ENCODE results near the gene IL1R1.
A peak's percentile ranks its signal among the peaks of the same experiment; 100 is the strongest.
"Not testable (repeated sequence)": the region's sequence is repeated elsewhere in the genome, so short reads cannot be mapped to it uniquely, and the experiment has no call there.

The IL1R1 gene

DNA sequence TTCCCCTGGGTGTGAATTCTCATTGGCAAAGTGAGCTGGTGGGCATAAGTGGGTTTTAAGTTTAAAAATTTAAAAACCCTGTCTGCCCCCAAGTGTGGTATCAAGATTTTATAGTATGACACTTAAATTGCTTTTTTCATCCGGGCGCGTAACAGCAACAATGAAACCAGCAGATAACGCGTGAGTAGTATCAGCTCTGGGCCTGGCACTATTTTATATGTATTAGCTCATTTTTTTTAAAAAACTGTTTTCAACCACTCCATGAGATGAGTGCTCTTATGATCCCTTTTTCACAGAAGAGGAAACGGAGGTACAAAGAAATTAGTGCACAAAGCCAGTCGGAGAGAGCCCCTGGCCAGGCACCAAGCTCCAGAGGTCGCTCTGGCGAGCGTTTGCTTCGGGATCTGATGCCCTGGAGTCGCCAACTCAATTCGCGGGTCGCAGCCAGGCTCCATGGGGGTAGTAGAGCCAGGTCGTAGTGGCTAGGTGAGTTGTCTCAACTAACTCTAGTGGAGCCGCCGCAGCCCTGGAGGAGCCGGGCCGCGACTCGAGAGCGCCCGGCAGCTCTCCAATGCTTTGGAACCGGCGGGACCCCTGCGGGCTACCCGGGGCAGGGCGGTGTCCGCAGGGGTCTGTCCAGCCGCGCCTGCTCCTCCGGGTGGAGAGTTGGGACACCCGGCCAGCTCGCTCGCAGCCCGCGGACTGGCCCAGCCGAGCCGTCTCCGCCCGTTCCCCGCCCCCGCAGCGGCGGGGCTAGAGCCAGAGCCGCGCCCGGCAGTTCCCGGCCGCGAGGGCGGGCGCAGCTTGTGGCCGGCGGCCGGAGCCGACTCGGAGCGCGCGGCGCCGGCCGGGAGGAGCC, at the start of gene IL1R1:
TSS of gene IL1R1 (plus strand) at position 777 of the 859 bp plus-strand sequence. CDS start 14,979 bp downstream, outside the sequence.
- DNase-seq (ENCODE audit: low spot score), result peak; percentile 58

- DNase-seq (ENCODE audit: low spot score), result no peak
Measured at GRCh38 chr2:102093662-102094061, 48.9 kb upstream of the IL1R1 start.

DNA sequence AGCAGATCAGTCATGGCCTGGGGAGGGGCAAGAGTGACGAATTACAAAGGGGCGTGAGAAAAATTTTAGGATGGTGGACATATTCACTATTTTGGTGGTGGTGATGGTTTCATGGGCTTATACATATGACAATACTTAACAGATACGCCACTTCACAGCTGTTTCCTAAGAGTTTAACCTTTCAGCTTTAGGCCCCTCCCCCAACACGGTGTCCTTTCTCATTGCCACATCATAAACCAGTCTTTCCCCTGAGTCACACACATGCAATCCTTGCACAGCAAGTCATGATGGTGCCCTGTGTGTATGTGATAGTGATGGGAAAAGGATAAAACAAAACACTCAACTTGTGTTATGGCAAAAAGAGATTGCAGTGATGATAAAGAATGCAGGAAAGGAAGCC, 47.6 kb upstream of the IL1R1 start:
- no peak for DNase-seq (ENCODE audit: low spot score)

DNA sequence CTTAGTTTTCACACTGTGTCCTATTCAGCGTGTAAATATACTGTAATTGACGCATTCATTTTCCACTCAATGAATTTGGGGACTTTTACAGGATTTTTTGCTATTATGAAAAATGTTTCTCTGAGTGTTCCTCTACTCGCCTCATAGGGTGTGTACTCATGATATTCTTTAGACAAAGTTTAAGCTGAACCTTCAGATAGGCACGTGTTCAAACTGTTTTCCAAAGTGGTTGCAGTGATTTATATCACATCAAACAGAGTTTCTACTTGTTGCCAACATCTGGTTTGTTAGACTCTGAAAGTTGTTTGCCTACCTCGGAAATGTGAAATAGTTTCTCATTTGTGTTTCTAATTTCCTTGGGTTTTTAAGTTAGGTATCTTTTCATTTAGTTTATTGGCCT, 46.4 kb upstream of the IL1R1 start:
- DNase-seq (ENCODE audit: low spot score), result no peak

DNA sequence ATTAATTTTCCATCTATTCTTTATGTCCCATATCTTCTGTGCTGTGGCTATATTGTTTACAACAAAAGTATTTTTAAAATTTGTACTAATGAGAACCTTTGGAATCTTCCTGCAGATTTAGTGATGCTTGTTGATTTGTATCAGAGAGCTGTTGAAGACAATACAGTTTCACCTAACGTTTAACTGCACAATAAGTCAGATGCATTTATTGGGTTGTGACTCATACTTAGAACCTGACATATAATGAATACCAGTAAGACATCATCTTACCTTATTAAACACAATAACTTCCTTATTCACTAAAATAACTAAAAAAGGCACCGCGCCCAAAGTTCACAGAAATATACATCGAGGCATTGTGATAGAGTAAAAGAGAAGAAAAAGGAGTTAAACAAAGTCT, 43.8 kb upstream of the IL1R1 start:
- no peak for DNase-seq (ENCODE audit: low spot score)

DNA sequence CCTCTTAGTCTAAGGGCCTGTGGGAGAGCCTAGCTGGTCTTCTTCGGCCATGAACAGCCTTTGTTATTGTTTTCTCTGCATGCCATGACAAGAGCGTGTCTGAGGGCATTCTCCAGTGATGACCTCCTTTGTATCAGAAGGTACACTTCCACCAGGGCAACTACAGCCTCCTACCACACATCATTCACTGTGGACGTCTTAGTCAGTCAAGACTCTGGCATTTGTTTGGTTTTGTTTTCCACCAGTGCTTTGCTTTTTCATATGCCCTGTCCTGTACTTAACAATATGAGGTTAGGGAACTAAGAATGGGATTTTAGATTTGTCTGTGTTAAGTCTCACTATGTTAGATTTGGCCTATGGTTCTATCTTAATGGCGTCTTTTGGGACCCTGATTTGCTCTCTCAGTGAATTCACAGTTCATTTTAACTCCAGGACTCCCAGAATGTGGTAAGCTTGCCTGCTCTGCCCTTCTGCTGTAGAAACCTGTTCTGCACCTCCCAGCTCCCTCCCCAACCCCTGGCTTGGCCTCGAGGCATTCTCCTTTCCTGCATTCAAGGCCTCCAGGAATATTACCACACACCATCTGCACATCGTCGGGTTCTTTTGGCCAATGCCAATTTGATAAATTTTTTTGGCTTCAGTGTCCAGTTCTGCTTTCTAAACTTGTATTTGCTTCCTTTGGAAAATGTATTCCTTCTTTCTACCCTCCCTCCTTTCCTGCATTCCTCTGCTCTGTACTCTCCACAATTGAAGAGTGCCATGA, 42.8 kb upstream of the IL1R1 start:
- no peak for DNase-seq (ENCODE audit: low spot score)

GRCh38 chr2:102100371-102101096, 42.0 kb upstream of the IL1R1 start:
- no peak for DNase-seq (ENCODE audit: low spot score)

DNA sequence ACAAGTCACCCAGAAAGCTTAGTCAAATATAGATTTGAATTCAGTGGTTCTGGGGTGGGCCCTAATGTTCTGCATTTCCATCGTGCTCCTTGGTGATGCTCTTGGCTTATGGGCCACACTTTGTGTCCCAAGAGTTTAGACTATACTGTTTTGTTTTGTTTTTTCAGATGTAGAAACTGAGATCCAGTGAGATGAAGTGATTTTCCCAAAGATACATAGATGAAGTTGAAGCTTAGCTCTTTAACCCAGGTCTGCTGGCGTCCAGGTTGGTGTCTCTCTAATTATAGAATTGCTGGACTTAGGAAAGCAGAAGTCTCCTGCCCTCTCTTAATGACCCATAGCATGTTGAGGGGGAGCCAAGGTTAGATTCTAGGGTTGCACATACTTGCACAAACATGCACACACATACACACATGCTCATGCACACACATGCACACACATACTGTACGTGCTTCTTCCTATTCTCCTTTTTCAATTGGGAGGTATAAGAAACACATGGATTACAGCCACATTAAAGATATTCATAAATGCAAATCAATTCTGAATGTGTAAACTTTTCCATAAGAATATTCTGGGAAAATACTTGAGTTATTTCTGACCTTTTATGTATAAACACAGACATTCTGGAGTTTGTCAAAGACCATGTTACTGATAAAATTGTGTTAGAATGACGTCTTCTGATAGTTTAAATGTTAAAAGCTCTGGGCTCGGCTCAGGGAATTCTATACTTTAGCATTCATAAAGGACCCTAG, 41.3 kb upstream of the IL1R1 start:
- no peak for DNase-seq (ENCODE audit: low spot score)

DNA sequence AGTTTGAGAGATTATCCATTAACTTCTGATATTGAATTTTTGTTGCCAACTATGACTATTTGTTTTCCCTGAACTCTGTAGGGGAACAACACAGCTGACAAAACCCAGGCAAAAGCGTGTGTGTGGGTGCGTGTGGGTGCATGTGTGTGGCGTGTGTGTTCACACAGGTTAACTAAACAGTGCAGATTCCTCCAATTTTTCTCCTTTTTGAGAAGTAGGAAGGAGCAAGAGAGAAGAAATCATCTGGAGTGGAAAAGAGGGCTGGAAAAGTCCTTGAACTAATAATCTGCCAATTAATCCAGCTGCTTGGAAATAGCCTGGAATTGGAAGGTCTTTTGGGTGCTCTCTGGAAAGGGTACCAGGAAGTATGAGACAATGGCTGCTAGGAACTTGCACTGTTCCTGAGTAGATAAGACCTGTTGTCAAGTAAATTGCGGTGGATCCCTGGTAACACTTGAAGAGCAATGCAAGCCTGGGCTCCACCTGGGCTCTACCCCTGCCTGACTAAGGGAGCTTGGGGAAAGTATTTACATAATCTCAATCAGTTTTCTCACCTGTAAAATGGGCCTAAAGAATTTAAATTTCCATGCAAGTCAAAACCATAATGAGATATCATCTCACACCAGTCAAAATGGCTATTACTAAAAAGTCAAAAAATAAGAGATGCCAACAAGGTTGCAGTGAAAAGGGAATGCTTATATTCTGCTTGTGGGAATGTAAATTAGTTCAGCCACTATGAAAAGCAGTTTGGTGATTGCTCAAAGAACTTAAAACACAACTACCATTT, 40.5 kb upstream of the IL1R1 start:
- no peak for DNase-seq (ENCODE audit: low spot score)

GRCh38 chr2:102102636-102102948, 40.0 kb upstream of the IL1R1 start:
- DNase-seq (ENCODE audit: low spot score), result not testable (repeated sequence)

- DNase-seq (ENCODE audit: low spot score), result no peak
Measured at GRCh38 chr2:102103284-102103683, 39.3 kb upstream of the IL1R1 start.

- peak; percentile 14 for DNase-seq (ENCODE audit: low spot score)
Measured at GRCh38 chr2:102103992-102104871, 38.3 kb upstream of the IL1R1 start.

- no peak for DNase-seq (ENCODE audit: low spot score)
Measured at GRCh38 chr2:102106133-102106556, 36.4 kb upstream of the IL1R1 start.

DNA sequence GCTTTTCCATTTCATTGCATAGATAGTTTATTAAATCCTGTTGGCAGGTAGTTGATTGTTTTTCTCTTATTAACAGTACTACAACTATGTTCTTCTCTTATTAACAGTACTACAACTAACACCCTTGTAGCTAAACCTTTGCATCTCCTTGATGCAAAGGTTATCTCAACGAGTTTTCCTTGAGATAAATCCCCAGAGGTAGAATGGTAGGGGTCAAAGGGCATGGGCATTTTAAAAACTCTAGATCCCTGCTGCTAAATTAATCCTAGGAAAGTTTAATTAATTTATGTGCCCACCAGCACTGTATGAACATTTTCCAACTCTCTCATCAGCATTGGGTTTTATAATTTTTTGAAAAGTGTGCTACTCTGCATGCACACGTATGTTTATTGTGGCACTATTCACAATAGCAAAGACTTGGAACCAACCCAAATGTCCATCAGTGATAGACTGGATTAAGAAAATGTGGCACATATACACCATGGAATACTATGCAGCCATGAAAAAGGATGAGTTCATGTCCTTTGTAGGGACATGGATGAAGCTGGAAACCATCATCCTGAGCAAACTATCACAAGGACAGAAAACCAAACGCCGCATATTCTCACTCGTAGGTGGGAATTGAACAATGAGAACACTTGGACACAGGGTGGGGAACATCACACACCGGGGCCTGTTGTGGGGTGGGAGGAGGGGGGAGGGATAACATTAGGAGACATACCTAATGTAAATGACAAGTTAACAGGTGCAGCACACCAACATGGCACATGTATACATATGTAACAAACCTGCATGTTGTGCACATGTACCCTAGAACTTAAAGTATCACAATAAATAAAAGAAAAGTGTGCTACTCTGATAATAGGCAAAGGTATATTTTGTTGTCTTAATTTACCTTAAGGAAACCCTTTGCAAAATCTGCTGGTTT, 35.5 kb upstream of the IL1R1 start:
- DNase-seq (ENCODE audit: low spot score), result not testable (repeated sequence)

GRCh38 chr2:102107741-102108070, 34.8 kb upstream of the IL1R1 start:
- DNase-seq (ENCODE audit: low spot score), result peak; percentile 16

- DNase-seq (ENCODE audit: low spot score), result no peak
Measured at GRCh38 chr2:102109016-102109415, 33.5 kb upstream of the IL1R1 start.

DNA sequence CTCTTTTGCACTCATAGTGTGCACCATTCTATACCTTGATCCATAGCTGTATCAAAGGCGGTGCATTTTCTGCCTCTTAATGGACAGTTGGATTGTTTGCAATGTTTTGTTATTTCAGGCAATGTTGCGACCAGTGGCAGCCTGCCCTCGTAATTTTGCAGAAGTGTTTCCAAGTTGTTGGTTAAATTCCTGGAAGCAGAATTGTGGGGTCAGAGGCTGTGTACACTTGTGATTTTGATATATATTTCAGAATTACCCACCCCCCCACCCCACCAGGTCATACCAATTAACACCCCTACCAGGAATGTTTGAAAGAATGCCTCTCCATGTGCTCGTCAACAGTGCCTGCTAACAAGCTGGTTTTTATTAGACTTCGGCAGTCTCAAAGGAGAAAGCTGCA, 32.4 kb upstream of the IL1R1 start:
- DNase-seq (ENCODE audit: low spot score), result no peak

- DNase-seq (ENCODE audit: low spot score), result no peak
Measured at GRCh38 chr2:102110596-102111334, 31.8 kb upstream of the IL1R1 start.

All from LoVo (cell line).